Nephron (organoid): ENCODE data around the gene SLFN13.

Source experiments
- H3K27ac Mint-ChIP-seq, 3 experiments: 2 replicates each; pipeline ENCODE4 v1.8.0; 2020; ENCODE audit warnings: mixed read lengths in 3 of 3, mild to moderate bottlenecking in 2 of 3, moderate library complexity in 1 of 3
- H3K27me3 Mint-ChIP-seq: 2 replicates; pipeline ENCODE4 v1.8.0; 2021; ENCODE audit warnings: low read depth, mild to moderate bottlenecking, moderate library complexity, mixed read lengths
- H3K36me3 Mint-ChIP-seq: 2 replicates; pipeline ENCODE4 v1.8.0; 2020; ENCODE audit warnings: low read depth, mixed read lengths
- H3K4me1 Mint-ChIP-seq: 2 replicates; pipeline ENCODE4 v1.8.0; 2020; ENCODE audit warnings: mixed read lengths
- H3K4me3 Mint-ChIP-seq, 3 experiments: 2 replicates each; pipeline ENCODE4 v1.8.0; 2020; ENCODE audit warnings: mild to moderate bottlenecking in 3 of 3, mixed read lengths in 3 of 3, moderate library complexity in 2 of 3
- H3K9me3 Mint-ChIP-seq: 2 replicates; pipeline ENCODE4 v1.8.0; 2020; ENCODE audit warnings: mixed read lengths
- TF ChIP-seq, protein P1 (sequence below), 3 experiments: fragments of 200-600 bp; sonication (generic); IDR thresholded peaks; one replicate each; pipeline ENCODE4 v1.5.0; 2021; ENCODE audit warnings: antibody characterized with exemption in 3 of 3; ENCODE audit not compliant: unreplicated experiment in 3 of 3

The SLFN13 gene, protein sequence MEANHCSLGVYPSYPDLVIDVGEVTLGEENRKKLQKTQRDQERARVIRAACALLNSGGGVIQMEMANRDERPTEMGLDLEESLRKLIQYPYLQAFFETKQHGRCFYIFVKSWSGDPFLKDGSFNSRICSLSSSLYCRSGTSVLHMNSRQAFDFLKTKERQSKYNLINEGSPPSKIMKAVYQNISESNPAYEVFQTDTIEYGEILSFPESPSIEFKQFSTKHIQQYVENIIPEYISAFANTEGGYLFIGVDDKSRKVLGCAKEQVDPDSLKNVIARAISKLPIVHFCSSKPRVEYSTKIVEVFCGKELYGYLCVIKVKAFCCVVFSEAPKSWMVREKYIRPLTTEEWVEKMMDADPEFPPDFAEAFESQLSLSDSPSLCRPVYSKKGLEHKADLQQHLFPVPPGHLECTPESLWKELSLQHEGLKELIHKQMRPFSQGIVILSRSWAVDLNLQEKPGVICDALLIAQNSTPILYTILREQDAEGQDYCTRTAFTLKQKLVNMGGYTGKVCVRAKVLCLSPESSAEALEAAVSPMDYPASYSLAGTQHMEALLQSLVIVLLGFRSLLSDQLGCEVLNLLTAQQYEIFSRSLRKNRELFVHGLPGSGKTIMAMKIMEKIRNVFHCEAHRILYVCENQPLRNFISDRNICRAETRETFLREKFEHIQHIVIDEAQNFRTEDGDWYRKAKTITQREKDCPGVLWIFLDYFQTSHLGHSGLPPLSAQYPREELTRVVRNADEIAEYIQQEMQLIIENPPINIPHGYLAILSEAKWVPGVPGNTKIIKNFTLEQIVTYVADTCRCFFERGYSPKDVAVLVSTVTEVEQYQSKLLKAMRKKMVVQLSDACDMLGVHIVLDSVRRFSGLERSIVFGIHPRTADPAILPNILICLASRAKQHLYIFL

DNA sequence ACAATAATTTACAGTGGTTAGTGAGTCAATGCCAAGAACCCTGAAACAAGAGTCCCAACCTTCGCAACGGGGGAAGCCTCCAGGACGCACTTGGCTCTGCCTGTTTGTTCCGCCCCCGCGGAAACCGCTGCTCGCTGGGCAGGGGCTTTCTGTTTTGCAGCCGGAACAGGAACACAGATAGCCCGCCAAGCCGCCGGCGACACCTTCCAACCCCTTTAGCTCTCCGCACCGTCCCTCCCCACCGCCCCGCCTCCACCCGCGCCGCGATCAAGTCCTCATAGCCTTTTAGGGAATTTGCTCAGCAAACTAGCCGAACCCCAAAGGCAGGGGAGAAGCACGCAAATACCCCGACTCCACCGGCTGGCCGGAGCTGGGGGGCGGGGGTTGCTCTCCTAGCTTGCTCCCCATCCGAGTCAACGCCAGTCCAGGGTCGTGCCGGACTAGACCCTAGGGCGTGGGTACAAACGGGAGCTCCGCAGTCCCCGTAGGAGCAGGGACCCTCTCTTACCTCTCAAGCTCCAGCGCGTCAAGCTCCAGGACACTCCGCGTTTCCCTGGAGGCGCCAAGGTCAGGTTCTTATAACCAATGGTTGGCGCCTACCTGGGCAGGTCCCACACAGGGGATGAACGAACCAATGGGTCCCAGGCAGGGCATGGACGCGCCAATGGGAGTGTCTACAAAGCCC, at the start of gene SLFN13:
Gene SLFN13 (minus strand): TSS at position 553 of the 685 bp plus-strand sequence. CDS start 3,086 bp downstream, outside the sequence.
- Mint-ChIP-seq H3K9me3 (peaks cover 3% of the 10 kb centered on the region), H3K4me1 (no peaks in the 10 kb centered on the region), H3K27me3 (peaks cover 79% of the 10 kb centered on the region), H3K4me3 (peak within 1 kb of the TSS; percentile 80 to 82 (median 82)), H3K27ac (peak within 1 kb of the TSS; percentile 42 to 73 (median 60)), H3K36me3 (no peaks in the 10 kb centered on the region)
- TF ChIP-seq, protein P1, sequence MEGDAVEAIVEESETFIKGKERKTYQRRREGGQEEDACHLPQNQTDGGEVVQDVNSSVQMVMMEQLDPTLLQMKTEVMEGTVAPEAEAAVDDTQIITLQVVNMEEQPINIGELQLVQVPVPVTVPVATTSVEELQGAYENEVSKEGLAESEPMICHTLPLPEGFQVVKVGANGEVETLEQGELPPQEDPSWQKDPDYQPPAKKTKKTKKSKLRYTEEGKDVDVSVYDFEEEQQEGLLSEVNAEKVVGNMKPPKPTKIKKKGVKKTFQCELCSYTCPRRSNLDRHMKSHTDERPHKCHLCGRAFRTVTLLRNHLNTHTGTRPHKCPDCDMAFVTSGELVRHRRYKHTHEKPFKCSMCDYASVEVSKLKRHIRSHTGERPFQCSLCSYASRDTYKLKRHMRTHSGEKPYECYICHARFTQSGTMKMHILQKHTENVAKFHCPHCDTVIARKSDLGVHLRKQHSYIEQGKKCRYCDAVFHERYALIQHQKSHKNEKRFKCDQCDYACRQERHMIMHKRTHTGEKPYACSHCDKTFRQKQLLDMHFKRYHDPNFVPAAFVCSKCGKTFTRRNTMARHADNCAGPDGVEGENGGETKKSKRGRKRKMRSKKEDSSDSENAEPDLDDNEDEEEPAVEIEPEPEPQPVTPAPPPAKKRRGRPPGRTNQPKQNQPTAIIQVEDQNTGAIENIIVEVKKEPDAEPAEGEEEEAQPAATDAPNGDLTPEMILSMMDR (IDR thresholded peaks at IDR 0.05; ENCODE audit: unreplicated experiment in 3 of 3): no peak

DNA sequence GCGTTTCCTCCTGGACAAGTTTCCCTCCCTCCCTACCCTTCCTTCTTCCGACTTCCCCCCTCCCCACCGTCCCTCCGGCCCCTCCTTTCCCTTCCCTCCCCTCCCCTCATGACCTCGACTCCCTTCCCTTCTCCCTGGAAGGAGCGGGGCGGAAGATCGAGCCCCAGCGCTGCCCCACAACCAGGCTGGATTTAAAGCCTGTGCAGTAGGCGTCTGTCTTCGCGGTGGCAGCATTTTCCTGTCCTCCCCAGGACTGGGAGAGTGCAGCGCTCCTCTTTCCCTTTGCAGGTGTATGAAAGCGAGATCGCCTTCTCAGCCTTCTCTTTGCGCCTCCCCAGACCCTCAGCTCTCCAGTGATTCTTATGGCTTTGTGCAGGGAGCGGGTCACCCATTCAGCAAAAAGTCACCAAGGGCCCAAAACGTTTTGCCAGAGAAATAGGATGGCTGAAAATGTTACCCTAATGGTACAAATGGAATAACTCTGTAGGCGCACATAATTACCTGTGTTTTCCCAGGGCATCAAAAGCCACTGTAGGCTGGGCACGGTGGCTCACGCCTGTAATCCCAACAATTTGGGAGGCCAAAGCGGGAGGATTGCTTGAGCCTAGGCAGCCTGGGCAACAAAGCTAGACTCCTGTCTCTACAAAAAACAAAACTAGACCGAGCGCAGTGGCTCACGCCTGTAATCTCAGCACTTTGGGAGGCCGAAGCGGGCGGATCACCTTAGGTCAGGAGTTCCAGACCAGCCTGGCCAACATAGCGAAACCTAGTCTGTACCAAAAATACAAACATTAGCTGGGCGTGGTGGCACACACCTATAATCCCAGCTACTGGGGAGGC, 48.1 kb upstream of the SLFN13 start:
- Mint-ChIP-seq H3K27ac (no peak overlapping the region), H3K4me1 (no peaks in the 10 kb centered on the region), H3K9me3 (peaks cover 3% of the 10 kb centered on the region), H3K36me3 (no peaks in the 10 kb centered on the region), H3K4me3 (no peak overlapping the region), H3K27me3 (peaks cover 99% of the 10 kb centered on the region)
- TF ChIP-seq, protein P1 (IDR thresholded peaks at IDR 0.05; ENCODE audit: unreplicated experiment in 3 of 3): no peak

DNA sequence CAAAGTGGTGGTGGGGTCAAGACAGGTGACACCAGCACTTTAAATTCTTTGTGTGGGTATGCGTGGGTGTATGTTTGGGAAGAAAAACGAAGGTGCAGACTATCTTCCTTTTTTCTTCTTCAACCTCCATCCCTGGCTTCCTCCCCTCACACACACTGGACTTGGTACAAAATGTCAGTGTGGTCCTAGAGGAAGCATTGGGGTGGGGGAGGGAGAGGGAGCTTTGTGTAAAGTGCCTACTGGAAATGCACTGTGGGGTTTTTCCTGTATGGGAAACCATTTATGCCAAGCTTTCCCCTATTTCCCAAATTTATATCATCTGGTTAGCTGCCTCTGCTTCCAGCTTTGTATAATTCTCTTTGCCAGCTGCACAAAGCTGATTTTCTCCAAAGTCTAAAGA, 44.5 kb upstream of the SLFN13 start:
- no peak overlapping the region for H3K4me3 Mint-ChIP-seq
- no peaks in the 10 kb centered on the region for H3K36me3 Mint-ChIP-seq
- peaks cover 99% of the 10 kb centered on the region for H3K27me3 Mint-ChIP-seq
- TF ChIP-seq, protein P1 (IDR thresholded peaks at IDR 0.05; ENCODE audit: unreplicated experiment in 3 of 3): no peak
- H3K9me3 Mint-ChIP-seq: peaks cover 16% of the 10 kb centered on the region
- no peaks in the 10 kb centered on the region for H3K4me1 Mint-ChIP-seq
- H3K27ac Mint-ChIP-seq: no peak overlapping the region

DNA sequence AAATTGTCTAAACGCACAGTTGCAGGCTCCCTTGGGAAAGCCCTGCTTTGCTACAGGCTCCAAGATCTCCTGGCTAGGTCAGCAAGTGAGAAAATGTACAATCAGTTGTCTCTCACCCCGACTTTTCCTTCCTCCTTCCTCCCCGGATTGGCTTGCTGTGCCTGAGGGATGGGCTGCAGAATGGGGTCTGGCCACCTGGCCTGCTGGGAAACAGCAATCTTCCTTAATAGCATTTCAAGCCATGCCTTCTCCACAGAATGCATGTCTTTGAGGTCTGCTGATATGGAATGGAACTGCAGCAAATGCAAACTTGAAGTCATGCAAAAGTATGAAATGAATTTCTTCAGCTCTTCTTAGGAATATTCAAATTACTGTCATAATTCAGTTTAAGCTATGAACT, 42.9 kb upstream of the SLFN13 start:
- Mint-ChIP-seq H3K27me3 (peaks cover 99% of the 10 kb centered on the region), H3K27ac (no peak overlapping the region), H3K9me3 (peaks cover 16% of the 10 kb centered on the region), H3K36me3 (no peaks in the 10 kb centered on the region), H3K4me1 (no peaks in the 10 kb centered on the region), H3K4me3 (no peak overlapping the region)
- TF ChIP-seq, protein P1 (IDR thresholded peaks at IDR 0.05; ENCODE audit: unreplicated experiment in 3 of 3): no peak

DNA sequence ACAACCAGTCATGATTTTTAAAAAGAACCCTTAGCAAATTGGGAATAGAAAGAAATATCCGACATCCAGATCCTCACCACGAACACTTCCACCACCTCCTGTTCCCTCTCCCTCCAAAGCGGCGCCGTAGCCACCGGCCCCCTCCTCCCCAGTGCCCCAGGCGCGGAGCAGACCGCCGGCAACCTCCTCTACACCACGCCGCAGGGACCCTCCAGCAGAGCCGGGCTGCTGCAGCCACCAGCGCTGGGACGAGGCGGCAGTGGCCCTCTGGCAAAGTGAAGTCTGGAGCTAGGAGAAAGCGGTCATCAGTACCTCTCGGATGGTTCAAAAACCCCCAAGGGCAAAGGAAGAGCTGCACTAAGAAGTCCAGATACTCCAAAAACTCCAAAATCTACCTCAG, 41.4 kb upstream of the SLFN13 start:
- Mint-ChIP-seq H3K36me3 (no peaks in the 10 kb centered on the region), H3K4me3 (no peak overlapping the region), H3K9me3 (peaks cover 19% of the 10 kb centered on the region), H3K4me1 (no peaks in the 10 kb centered on the region), H3K27me3 (peaks cover 99% of the 10 kb centered on the region), H3K27ac (no peak overlapping the region)
- TF ChIP-seq, protein P1 (IDR thresholded peaks at IDR 0.05; ENCODE audit: unreplicated experiment in 3 of 3): no peak
